Ascending aorta (tissue), 2 donors: ENCODE data around the gene SPTBN1. TPM values are rescaled to one million over a fixed set of nuclear protein-coding genes. Genes with fewer than 3 reads are reported as not detected.

Experiments
- DNase-seq, 2 donors: peaks; one replicate each; pipeline ENCODE4 v3.0.0-alpha.2; 2019; ENCODE audit warnings: low spot score in 2 of 2
- H3K27ac ChIP-seq, 2 donors: fragments of 200-600 bp; sonication (generic); one replicate each; pipeline ENCODE4 v1.5.1; 2016 to 2017; ENCODE audit warnings: mild to moderate bottlenecking in 1 of 2
- H3K27me3 ChIP-seq: fragments of 200-600 bp; sonication (generic); one replicate; pipeline ENCODE4 v1.5.1; 2017
- H3K36me3 ChIP-seq, 2 donors: fragments of 200-600 bp; sonication (generic); one replicate each; pipeline ENCODE4 v1.5.1; 2016
- H3K4me1 ChIP-seq, 2 donors: fragments of 200-600 bp; sonication (generic); one replicate each; pipeline ENCODE4 v1.5.1; 2016 to 2017; ENCODE audit warnings: mild to moderate bottlenecking in 1 of 2
- H3K4me3 ChIP-seq, 2 donors: fragments of 200-600 bp; sonication (generic); one replicate each; pipeline ENCODE4 v1.5.1; 2016 to 2017; ENCODE audit warnings: mild to moderate bottlenecking in 1 of 2
- H3K9me3 ChIP-seq, 2 donors: fragments of 200-600 bp; sonication (generic); one replicate each; pipeline ENCODE4 v1.5.1; 2016
- intact Hi-C: fragments of 100-400 bp; cut with DNase I; formaldehyde crosslinking; loops from one replicate; pipeline ENCODE4 v1.15.1; 2023
- total RNA-seq: library from RNA; depleted of rRNA; stranded (reverse); fragments of >200 nt; gene quantifications from one replicate; pipeline ENCODE4 v1.1.0, GENCODE V29; 2016
- TF ChIP-seq, protein P1 (sequence below), 3 experiments: fragments of 200-600 bp in 2 of 3; fragments of 450-650 bp in 1 of 3; sonication (generic) in 2 of 3; IDR thresholded peaks; one replicate each; pipeline ENCODE4 v1.5.1; 2016 to 2019; ENCODE audit warnings: antibody characterized with exemption in 3 of 3, mild to moderate bottlenecking in 1 of 3, moderate library complexity in 1 of 3

Gene SPTBN1
- total RNA-seq, 1 donor from 2014 or later: 246 TPM

- H3K27ac ChIP-seq: peak overlapping the region; percentile 42 to 58
- intact Hi-C loops: no loop called here
- DNase-seq: no peak
Observed at GRCh38 chr2:54440050-54440449, 16.1 kb upstream of the SPTBN1 start.

GRCh38 chr2:54444503-54444902 is 11.6 kb upstream of the SPTBN1 start:
- no peak overlapping the region for H3K4me3 ChIP-seq
- H3K27ac ChIP-seq: no peak overlapping the region
- no peaks in the 10 kb centered on the region for H3K27me3 ChIP-seq
- no peak for DNase-seq
- H3K36me3 ChIP-seq: no peaks in the 10 kb centered on the region
- intact Hi-C loops: no loop called here
- TF ChIP-seq, protein P1, sequence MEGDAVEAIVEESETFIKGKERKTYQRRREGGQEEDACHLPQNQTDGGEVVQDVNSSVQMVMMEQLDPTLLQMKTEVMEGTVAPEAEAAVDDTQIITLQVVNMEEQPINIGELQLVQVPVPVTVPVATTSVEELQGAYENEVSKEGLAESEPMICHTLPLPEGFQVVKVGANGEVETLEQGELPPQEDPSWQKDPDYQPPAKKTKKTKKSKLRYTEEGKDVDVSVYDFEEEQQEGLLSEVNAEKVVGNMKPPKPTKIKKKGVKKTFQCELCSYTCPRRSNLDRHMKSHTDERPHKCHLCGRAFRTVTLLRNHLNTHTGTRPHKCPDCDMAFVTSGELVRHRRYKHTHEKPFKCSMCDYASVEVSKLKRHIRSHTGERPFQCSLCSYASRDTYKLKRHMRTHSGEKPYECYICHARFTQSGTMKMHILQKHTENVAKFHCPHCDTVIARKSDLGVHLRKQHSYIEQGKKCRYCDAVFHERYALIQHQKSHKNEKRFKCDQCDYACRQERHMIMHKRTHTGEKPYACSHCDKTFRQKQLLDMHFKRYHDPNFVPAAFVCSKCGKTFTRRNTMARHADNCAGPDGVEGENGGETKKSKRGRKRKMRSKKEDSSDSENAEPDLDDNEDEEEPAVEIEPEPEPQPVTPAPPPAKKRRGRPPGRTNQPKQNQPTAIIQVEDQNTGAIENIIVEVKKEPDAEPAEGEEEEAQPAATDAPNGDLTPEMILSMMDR (IDR thresholded peaks at IDR 0.05): no peak
- H3K4me1 ChIP-seq: no peaks in the 10 kb centered on the region
- no peaks in the 10 kb centered on the region for H3K9me3 ChIP-seq

More at GRCh38 chr2:54440050-54440449, 16.1 kb upstream of the SPTBN1 start:
- Histone ChIP-seq H3K9me3 (no peaks in the 10 kb centered on the region), H3K4me1 (no peaks in the 10 kb centered on the region), H3K36me3 (no peaks in the 10 kb centered on the region), H3K4me3 (no peak overlapping the region), H3K27me3 (no peaks in the 10 kb centered on the region)
- TF ChIP-seq, protein P1 (IDR thresholded peaks at IDR 0.05): no peak

DNA sequence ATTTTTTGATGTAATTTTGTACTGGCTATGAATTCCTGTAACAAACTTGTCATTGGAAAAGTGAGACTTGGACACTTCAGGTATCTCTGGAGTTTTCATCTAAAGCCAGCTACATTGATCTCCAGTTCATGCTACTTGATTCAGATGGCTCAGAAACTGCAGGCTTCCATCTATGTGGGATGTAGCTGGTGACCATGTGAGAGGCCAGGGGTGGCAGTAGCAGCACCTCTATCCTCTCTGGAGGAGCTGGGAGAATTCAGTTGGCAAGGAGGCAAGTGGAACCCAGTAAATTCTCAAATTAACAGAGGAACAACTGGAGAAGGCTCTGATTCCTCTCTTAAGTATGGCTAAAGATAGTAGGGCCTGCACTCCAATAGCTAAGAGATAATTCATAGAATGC is 10.0 kb upstream of the SPTBN1 start:
- TF ChIP-seq, protein P1 (IDR thresholded peaks at IDR 0.05): no peak
- no peak overlapping the region for H3K4me3 ChIP-seq
- H3K27ac ChIP-seq: no peak overlapping the region
- H3K9me3 ChIP-seq: no peaks in the 10 kb centered on the region
- no peaks in the 10 kb centered on the region for H3K36me3 ChIP-seq
- H3K4me1 ChIP-seq: no peaks in the 10 kb centered on the region
- no peaks in the 10 kb centered on the region for H3K27me3 ChIP-seq
- intact Hi-C loops: no loop called here
- DNase-seq: no peak

DNA sequence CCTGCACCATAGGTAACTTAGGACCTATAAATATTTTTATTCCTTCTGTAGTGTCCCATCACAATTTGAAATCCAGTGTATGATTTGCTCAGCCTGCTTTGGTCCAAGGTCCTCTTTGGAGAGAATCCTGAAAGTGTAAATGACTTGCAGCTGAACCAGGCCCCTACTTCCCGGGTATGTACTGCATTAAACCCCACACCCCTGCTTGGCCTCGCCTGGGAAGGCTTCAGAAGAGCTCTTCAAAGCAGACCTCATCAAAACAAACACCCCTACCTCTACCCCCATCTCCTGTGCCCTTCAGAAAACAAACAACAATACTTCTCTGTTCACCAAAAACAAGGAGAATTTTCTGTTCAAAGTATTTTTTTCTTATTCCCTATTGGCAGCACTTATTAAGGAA is 9.5 kb upstream of the SPTBN1 start:
- no peak overlapping the region for H3K27ac ChIP-seq
- no peaks in the 10 kb centered on the region for H3K36me3 ChIP-seq
- no peak for DNase-seq
- intact Hi-C loops: no loop called here
- H3K27me3 ChIP-seq: no peaks in the 10 kb centered on the region
- TF ChIP-seq, protein P1 (IDR thresholded peaks at IDR 0.05): no peak
- H3K9me3 ChIP-seq: no peaks in the 10 kb centered on the region
- no peaks in the 10 kb centered on the region for H3K4me1 ChIP-seq
- H3K4me3 ChIP-seq: no peak overlapping the region

DNA sequence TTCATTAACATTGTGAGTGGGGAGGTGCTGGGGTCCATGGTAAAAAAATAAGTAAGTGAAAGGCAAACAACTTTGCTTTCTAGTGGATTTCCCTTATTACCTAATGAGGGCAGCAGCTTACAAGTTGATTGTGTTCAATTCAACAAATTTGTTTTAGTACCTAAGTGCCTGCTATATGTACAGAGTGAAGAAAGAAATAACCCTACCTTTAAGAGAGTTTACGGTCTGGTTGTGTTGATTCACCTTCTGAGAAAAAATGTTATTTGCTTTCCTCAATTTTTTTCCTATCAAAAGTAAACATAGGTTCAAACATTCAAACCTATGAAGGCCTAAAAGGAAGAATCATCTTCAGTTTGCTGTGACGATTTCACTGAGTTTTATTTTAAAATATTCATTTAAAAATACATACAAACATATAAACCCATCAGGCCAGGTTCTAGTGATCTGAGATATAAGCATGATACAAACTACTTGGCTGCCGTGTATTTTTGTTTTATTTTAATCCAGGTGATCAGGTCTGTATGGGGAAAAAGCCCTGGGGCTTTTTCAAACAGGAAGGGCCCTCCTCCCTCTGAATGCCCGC is 1.5 kb upstream of the SPTBN1 start:
- H3K27ac ChIP-seq: peak overlapping the region; percentile 88 to 92
- H3K36me3 ChIP-seq: no peaks in the 10 kb centered on the region
- intact Hi-C loops: loop anchor here (2.0 to 10.0 kb wide), 5 partner anchors 67 to 340 kb away; partner anchors contain the start of gene ACYP2
- no peaks in the 10 kb centered on the region for H3K27me3 ChIP-seq
- H3K4me3 ChIP-seq: peak overlapping the region; percentile 77 to 96
- peaks cover 0 to 3% of the 10 kb centered on the region in 2 donors for H3K4me1 ChIP-seq
- TF ChIP-seq, protein P1 (IDR thresholded peaks at IDR 0.05): no peak
- DNase-seq: no peak
- no peaks in the 10 kb centered on the region for H3K9me3 ChIP-seq
